GM19193 (cell line): Measurements from ENCODE around the gene POU2AF2.

Source experiments
- POLR2A ChIP-seq: IDR thresholded peaks from 4 replicates; pipeline ENCODE4 v1.6.1; 2011; ENCODE audit not compliant: insufficient read depth, insufficient read length; ENCODE audit errors: extremely low read depth

Gene POU2AF2

DNA sequence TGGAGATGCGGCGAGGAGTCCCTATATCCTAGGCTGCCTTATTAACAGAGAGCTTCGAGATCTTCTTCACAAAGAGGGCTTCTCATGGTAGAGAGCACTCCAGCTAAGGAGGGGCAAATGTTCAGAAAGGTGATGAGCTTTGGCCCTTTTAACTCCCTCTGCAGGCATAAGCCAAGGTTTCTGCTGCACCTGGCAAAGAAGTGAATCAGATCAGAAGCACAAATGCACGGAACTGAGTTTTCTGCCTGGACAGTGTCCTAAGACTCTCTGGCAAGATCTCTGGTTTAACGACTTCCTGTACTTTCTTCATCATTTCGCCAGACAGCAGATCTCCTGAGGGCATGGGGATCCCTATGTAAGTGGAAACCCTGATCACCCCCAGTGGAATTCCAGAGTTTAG, 90.0 kb downstream of the POU2AF2 start:
- no peak for TF ChIP-seq POLR2A
